GM19397 (cell line): ENCODE results near the gene RARS2.
"Not testable (repeated sequence)": the region's sequence is repeated elsewhere in the genome, so short reads cannot be mapped to it uniquely, and the experiment has no call there.

Experiments used
- ATAC-seq: cut with Tn5 transposase; IDR thresholded peaks from one replicate; pipeline ENCODE4 v1.9.1; 2021; ENCODE audit warnings: mild to moderate bottlenecking, moderate library complexity; ENCODE audit not compliant: unreplicated experiment

The RARS2 gene

GRCh38 chr6:87589693-87590416, at the start of gene RARS2, which contains the start of gene ORC3:
Gene RARS2, minus strand, starts transcription at chr6:87589987. Its CDS starts 30 bp downstream, at chr6:87589957.
Gene ORC3, plus strand, starts transcription at chr6:87590135. Its CDS starts 34 bp downstream, at chr6:87590169.
- peak; percentile 100 for ATAC-seq

- ATAC-seq: no peak
These were observed 49.6 kb upstream of the RARS2 start for GRCh38 chr6:87639373-87639772.

- ATAC-seq: no peak
These were observed 47.3 kb upstream of the RARS2 start for GRCh38 chr6:87637106-87637505.

- no peak for ATAC-seq
These were observed 46.5 kb upstream of the RARS2 start for GRCh38 chr6:87636315-87636714.

- ATAC-seq: no peak
These were observed 44.1 kb upstream of the RARS2 start for GRCh38 chr6:87633851-87634250.

GRCh38 chr6:87630746-87631145, 41.0 kb upstream of the RARS2 start:
- no peak for ATAC-seq

- no peak for ATAC-seq
These were observed 39.1 kb upstream of the RARS2 start for GRCh38 chr6:87628881-87629280.

GRCh38 chr6:87628424-87628823, 38.6 kb upstream of the RARS2 start:
- ATAC-seq: no peak

- ATAC-seq: no peak
These were observed 33.5 kb upstream of the RARS2 start for GRCh38 chr6:87623248-87623647.

GRCh38 chr6:87618531-87618930, 28.7 kb upstream of the RARS2 start:
- no peak for ATAC-seq

GRCh38 chr6:87617405-87617804, 27.6 kb upstream of the RARS2 start:
- no peak for ATAC-seq

- not testable (repeated sequence) for ATAC-seq
These were observed 23.2 kb upstream of the RARS2 start for GRCh38 chr6:87613018-87613417.

- no peak for ATAC-seq
These were observed 19.0 kb upstream of the RARS2 start for GRCh38 chr6:87608802-87609201.

- ATAC-seq: no peak
These were observed 16.4 kb upstream of the RARS2 start for GRCh38 chr6:87606199-87606598.

- no peak for ATAC-seq
These were observed 10.8 kb upstream of the RARS2 start for GRCh38 chr6:87600576-87600975.

GRCh38 chr6:87590990-87591389, 1.2 kb upstream of the RARS2 start:
- ATAC-seq: no peak

GRCh38 chr6:87590417-87590880, 662 bp upstream of the RARS2 start:
- ATAC-seq: no peak

- ATAC-seq: no peak
These were observed 905 bp downstream of the RARS2 start for GRCh38 chr6:87588756-87589407.

GRCh38 chr6:87586371-87587077, 3.3 kb downstream of the RARS2 start:
- no peak for ATAC-seq

- ATAC-seq: no peak
These were observed 6.0 kb downstream of the RARS2 start for GRCh38 chr6:87583822-87584221.

GRCh38 chr6:87575423-87575822, 14.4 kb downstream of the RARS2 start:
- no peak for ATAC-seq
